ENCODE results near the gene MVK. TPM values are rescaled to one million over a fixed set of nuclear protein-coding genes. Genes with fewer than 3 reads are reported as not detected.

The MVK gene
- total and polyA plus RNA-seq, 2 experiments from 2014 or later, result 16.7 to 40.1 TPM

GRCh38 chr12:109604132-109604585 is 30.6 kb downstream of the MVK start (continued):
- TF ChIP-seq REST (IDR thresholded peaks at IDR 0.05; ENCODE audit: unreplicated experiment), result no peak
- no peak for TF ChIP-seq CREB1 (CRISPR knock-in tag; IDR thresholded peaks at IDR 0.05; ENCODE audit: low read depth)
- TF ChIP-seq EZH2 (IDR thresholded peaks at IDR 0.05; ENCODE audit: low read depth, unreplicated experiment), result no peak

GRCh38 chr12:109605016-109605415 is 31.4 kb downstream of the MVK start:
- H3K4me3 ChIP-seq, result no peak overlapping the region
- H3K4me1 Mint-ChIP-seq, result peaks cover 6% of the 10 kb centered on the region
- H3K4me1 ChIP-seq (ENCODE audit: insufficient read depth), result peaks cover 6% of the 10 kb centered on the region; the same call in 1 of the 2 replicates
- no peaks in the 10 kb centered on the region for H3K36me3 ChIP-seq (ENCODE audit: insufficient read depth)
- no peaks in the 10 kb centered on the region for H3K36me3 Mint-ChIP-seq (ENCODE audit: low read depth)
- H3K4me3 Mint-ChIP-seq, result no peak overlapping the region
- no peak for DNase-seq (ENCODE audit: low spot score)
- peaks cover 8% of the 10 kb centered on the region for H3K27me3 Mint-ChIP-seq (ENCODE audit: insufficient read depth, low read depth, poor library complexity)
- H4K20me1 ChIP-seq (replicated peaks; ENCODE audit: insufficient read depth), result no peaks in the 10 kb centered on the region
- no peaks in the 10 kb centered on the region for H3K79me2 ChIP-seq (replicated peaks; ENCODE audit: insufficient read depth)
- no peak overlapping the region; the same call in 1 of the 2 replicates for H3K27ac Mint-ChIP-seq
- no peaks in the 10 kb centered on the region for H3K9me2 ChIP-seq (ENCODE audit: insufficient read depth)
- H3K27me3 ChIP-seq (ENCODE audit: insufficient read depth), result no peaks in the 10 kb centered on the region
- H3K4me2 ChIP-seq, result no peak overlapping the region
- ATAC-seq, result no peak
- H2AFZ ChIP-seq, result no peak overlapping the region
- no peak overlapping the region for H3K27ac ChIP-seq (ENCODE audit: low read depth)
- 0 out of 2 replicates have a peak, but pooled peaks cover 2% of the 10 kb centered on the region for H3F3A ChIP-seq (replicated peaks; ENCODE audit: low read depth)
- no peaks in the 10 kb centered on the region for H3K9me3 Mint-ChIP-seq
- TF ChIP-seq ETS1 (IDR thresholded peaks at IDR 0.05) (no peak), STAT1 (IDR thresholded peaks at IDR 0.05; ENCODE audit: unreplicated experiment) (no peak), REST (IDR thresholded peaks at IDR 0.05; ENCODE audit: unreplicated experiment) (no peak), CTCF (conservative IDR thresholded peaks at IDR 0.05; ENCODE audit: low read depth in 2 of 2) (no peak), JUNB (IDR thresholded peaks at IDR 0.05; ENCODE audit: unreplicated experiment) (no peak), EZH2phosphoT487 (IDR thresholded peaks at IDR 0.05; ENCODE audit: unreplicated experiment) (no peak), CREB1 (CRISPR knock-in tag; IDR thresholded peaks at IDR 0.05; ENCODE audit: low read depth) (no peak), NANOG (IDR thresholded peaks at IDR 0.05; ENCODE audit: borderline replicate concordance) (no peak)
